Upper lobe of right lung (tissue), 1 donor: Measurements from ENCODE around the gene HECTD4. TPM values are rescaled to one million over a fixed set of nuclear protein-coding genes. Genes with fewer than 3 reads are reported as not detected.

Experiments used
- ATAC-seq: fragments of 200-7000 bp; cut with Tn5 transposase; one replicate; pipeline ENCODE4 v1.9.1; 2020; ENCODE audit warnings: mild to moderate bottlenecking, moderate library complexity
- DNase-seq: peaks from one replicate; pipeline ENCODE4 v3.0.0-alpha.2; 2020
- H3K27ac ChIP-seq: fragments of 200-600 bp; one replicate; pipeline ENCODE4 v1.8.0; 2022
- H3K27me3 ChIP-seq: fragments of 200-600 bp; one replicate; pipeline ENCODE4 v1.8.0; 2022; ENCODE audit warnings: mild to moderate bottlenecking
- H3K36me3 ChIP-seq: fragments of 200-600 bp; one replicate; pipeline ENCODE4 v1.8.0; 2022
- H3K4me1 ChIP-seq: fragments of 200-600 bp; one replicate; pipeline ENCODE4 v1.8.0; 2022
- H3K4me3 ChIP-seq: fragments of 200-600 bp; one replicate; pipeline ENCODE4 v1.8.0; 2022; ENCODE audit warnings: mild to moderate bottlenecking
- H3K9me3 ChIP-seq: fragments of 200-600 bp; one replicate; pipeline ENCODE4 v1.8.0; 2022
- CTCF ChIP-seq: fragments of 200-600 bp; IDR thresholded peaks from one replicate; pipeline ENCODE4 v1.8.0; 2022; ENCODE audit warnings: antibody characterized with exemption
- intact Hi-C: fragments of 100-400 bp; cut with DNase I; formaldehyde crosslinking; loops from one replicate; pipeline ENCODE4 v1.11.0; 2022
- total RNA-seq: library from RNA; stranded (reverse); fragmentation: NEBNext Ultra II Directional; extraction: Animal tissue kit (Norgen Biotek cat#: 25700); gene quantifications from one replicate; pipeline ENCODE4 v1.2.1, GENCODE V29; 2021
- donor health status: DM: no; HTN: yes; CAD: no; lungs with severe emphysema.

Gene HECTD4
- total RNA-seq, 1 donor from 2014 or later = 54.7 TPM

DNA sequence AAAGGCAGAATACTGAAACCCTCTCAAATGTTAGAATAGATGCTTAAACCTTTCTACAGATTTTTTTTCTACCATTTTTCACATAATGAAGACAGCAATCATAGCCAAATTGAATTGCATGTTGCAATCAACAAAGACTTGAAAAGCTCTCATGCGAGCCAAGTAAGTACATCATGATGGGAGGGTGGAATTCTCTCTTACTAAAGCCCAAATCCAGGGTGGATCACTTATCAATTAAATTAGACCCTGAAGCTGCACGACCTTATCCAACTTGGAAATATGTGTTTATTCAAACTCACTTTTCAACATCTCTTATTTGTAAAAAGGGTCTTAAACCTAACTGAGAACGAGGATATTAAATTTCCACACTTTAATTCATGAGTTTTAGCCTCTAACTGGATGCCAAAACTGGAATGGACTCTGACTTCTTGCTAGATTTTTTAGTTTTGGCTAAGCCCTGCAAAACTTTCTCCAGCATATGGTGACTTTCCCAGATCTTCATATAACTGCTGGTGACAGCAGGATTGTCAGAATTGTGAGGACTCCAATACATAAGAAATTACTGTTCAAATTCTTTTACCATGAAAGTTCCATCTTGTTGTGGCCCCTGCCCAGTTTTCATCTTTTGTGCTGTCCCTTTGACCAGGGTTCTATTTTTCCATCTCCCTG, 53.6 kb downstream of the HECTD4 start:
- H3K27me3 ChIP-seq = no peaks in the 10 kb centered on the region
- H3K9me3 ChIP-seq = no peaks in the 10 kb centered on the region
- intact Hi-C loops = no loop called here
- no peak overlapping the region for H3K4me3 ChIP-seq
- no peak for ATAC-seq
- H3K27ac ChIP-seq = no peak overlapping the region
- DNase-seq = no peak
- no peaks in the 10 kb centered on the region for H3K36me3 ChIP-seq
- no peak for TF ChIP-seq CTCF
- no peaks in the 10 kb centered on the region for H3K4me1 ChIP-seq

DNA sequence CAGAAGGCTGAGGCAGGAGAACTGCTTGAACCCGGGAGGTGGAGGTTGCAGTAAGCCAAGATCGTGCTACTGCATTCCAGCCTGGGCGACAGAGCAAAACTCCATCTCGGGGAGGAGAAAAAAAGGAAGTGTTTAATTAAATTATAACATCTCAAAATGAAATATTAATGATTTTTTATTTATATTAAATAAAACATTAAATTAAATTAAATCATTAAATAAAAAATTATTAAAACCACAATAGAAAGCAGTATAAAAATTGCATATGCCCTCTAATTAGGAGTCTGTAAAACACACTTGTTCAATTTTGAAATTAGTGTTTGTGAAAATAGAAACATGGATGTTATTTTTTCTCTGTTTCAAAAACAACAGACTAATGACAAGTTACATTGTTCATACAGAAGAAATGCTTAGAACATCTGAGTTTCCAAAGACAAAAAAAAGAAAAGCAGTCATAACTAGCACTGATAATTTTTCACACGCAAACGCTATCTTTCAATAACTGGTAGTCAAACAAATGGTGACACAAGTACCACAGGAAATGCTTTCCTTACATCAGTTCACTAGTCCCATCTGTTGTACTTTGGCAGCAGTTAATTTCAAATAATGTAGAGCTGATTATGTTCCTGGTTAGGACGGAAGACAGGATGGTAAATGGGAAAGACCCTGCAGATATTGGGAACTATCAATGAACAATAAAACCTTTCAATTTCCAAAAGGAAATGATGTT, 54.9 kb downstream of the HECTD4 start:
- TF ChIP-seq CTCF = no peak
- Histone ChIP-seq H3K27ac (no peak overlapping the region), H3K9me3 (no peaks in the 10 kb centered on the region), H3K36me3 (no peaks in the 10 kb centered on the region), H3K4me3 (no peak overlapping the region), H3K4me1 (no peaks in the 10 kb centered on the region), H3K27me3 (no peaks in the 10 kb centered on the region)
- DNase-seq (no peak), ATAC-seq (no peak)
- intact Hi-C loops = no loop called here

- Histone ChIP-seq H3K27me3 (no peaks in the 10 kb centered on the region), H3K36me3 (no peaks in the 10 kb centered on the region), H3K27ac (no peak overlapping the region), H3K9me3 (no peaks in the 10 kb centered on the region), H3K4me3 (no peak overlapping the region), H3K4me1 (no peaks in the 10 kb centered on the region)
- intact Hi-C loops = no loop called here
- ATAC-seq (no peak), DNase-seq (no peak)
- TF ChIP-seq CTCF = no peak
These were observed 56.5 kb downstream of the HECTD4 start for GRCh38 chr12:112325622-112326207.

DNA sequence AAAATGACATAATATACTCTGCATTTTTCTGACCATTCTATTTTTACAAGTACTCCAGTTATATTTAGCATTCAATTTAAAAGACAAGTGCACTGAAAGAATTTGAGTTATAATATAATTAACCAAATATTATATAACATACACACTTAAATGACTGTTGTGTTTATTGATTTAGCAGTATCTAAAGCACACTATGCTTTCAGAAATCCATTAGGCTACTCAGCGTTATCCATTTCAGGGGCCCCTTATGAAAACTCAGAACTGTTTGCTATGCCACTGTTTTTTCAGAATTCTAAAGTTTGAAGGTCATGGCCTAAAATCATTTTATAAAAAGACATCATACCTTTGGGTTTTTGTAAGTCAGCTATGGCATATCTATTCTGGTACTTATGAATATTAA, 57.1 kb downstream of the HECTD4 start:
- TF ChIP-seq CTCF = no peak
- DNase-seq (no peak), ATAC-seq (no peak)
- H3K36me3 ChIP-seq = no peaks in the 10 kb centered on the region
- no peaks in the 10 kb centered on the region for H3K27me3 ChIP-seq
- no peak overlapping the region for H3K4me3 ChIP-seq
- intact Hi-C loops = no loop called here
- no peaks in the 10 kb centered on the region for H3K4me1 ChIP-seq
- no peak overlapping the region for H3K27ac ChIP-seq
- H3K9me3 ChIP-seq = no peaks in the 10 kb centered on the region

DNA sequence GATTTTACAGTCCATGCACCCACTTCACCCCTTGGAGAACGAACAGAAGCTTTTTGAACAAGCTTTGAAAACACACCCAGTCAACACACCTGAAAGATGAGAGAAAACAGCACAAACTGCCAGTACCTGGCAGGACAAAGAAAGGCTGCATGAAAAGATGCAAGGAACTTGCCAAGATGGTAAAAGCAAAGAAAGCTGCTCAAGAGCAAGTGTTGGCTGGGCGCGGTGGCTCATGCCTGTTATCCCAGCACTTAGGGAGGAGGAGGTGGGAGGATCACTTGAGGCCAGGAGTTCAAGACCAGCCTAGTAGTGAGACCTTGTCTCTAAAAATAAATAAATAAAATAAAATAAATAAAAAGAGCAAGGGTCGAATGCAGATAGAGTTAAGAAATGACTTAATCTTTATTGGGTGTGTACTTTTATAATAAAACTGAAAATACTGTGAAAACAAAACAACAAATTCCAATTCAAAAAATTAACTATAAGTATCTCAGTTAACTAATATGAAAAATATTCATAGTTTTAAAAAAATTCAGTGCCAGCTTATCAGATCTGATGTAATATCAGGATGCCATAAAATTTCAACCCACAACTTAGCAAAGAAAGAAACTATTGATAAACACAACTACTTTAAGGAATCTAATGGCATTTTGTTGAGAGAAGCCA, 59.2 kb downstream of the HECTD4 start:
- Histone ChIP-seq H3K27me3 (no peaks in the 10 kb centered on the region), H3K27ac (no peak overlapping the region), H3K36me3 (no peaks in the 10 kb centered on the region), H3K4me1 (no peaks in the 10 kb centered on the region), H3K9me3 (no peaks in the 10 kb centered on the region), H3K4me3 (no peak overlapping the region)
- no peak for TF ChIP-seq CTCF
- DNase-seq = no peak
- no peak for ATAC-seq
- intact Hi-C loops = no loop called here
